Right ventricle myocardium inferior (tissue), 1 donor: ENCODE data around the gene TAOK1. TPM values are rescaled to one million over a fixed set of nuclear protein-coding genes. Genes with fewer than 3 reads are reported as not detected.
A peak's percentile ranks its signal among the peaks of the same experiment; 100 is the strongest.

ENCODE experiments used
- ATAC-seq: fragments of 200-7000 bp; cut with Tn5 transposase; one replicate; pipeline ENCODE4 v1.9.1; 2020; ENCODE audit warnings: mild to moderate bottlenecking, moderate library complexity
- DNase-seq: peaks from one replicate; pipeline ENCODE4 v3.0.0; 2021; ENCODE audit errors: missing footprints
- intact Hi-C: fragments of 100-400 bp; cut with DNase I; formaldehyde crosslinking; loops from one replicate; pipeline ENCODE4 v1.11.0; 2022
- total RNA-seq: library from RNA; stranded (reverse); fragmentation: NEBNext Ultra II Directional; extraction: Animal tissue kit (Norgen Biotek cat#: 25700); gene quantifications from one replicate; pipeline ENCODE4 v1.2.1, GENCODE V29; 2021
- donor health status: DM: no; HTN: yes; CAD: no; lungs with severe emphysema.

TAOK1 gene
- total RNA-seq, 1 donor from 2014 or later: 45.1 TPM

DNA sequence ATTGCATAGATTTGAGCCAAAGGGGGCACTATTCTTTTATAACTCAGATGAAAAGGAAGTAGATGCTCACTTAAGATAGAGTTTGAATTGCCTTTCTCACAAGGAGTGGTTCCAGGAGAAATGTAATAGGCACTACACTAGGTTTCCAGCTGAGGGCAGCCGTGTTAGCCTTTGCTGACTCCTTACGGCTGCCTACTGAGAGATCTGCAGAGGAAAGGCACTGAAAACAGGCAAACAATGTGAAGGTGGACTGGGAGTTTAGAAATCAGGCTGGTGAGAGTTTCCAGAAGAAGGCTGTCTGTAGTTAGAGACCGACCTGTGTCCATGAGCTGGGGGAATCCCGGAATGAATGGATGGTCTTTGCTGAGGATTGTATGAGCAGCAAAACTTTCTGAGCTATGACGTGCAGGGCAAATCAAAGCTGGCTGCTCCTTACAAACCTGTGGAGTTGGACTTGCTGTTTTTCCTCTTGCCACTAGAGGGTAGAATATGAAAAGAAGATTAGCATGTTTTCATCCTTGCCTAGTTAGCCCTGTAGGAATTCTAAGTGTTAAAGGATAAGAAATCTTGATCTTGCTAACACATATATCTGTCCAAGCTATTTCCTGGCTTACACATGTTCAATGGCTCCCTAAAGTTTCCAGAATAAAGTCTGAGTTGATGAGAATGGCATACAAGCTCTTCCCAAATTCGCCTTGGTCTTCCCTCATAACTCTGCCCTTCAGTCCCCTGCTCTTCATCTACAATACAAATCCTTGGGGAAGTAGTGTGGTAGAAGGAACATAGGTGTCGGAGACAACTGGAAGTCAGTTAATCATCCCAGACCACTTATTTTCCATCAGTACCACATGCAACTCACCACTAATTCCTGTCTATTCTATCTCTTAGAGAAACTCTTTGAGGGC is 20.1 kb upstream of the TAOK1 start:
- intact Hi-C loops: loop anchor here (2.0 to 10.0 kb wide), 3 partner anchors 75 to 225 kb away; partner anchors contain the start of gene NUFIP2
- ATAC-seq (peak; percentile 92), DNase-seq (no peak)

- DNase-seq: no peak
- intact Hi-C loops: no loop called here
- ATAC-seq: peak; percentile 83
Measured at GRCh38 chr17:29376667-29377270, 13.4 kb upstream of the TAOK1 start.

GRCh38 chr17:29378500-29378899 is 11.7 kb upstream of the TAOK1 start:
- ATAC-seq (no peak), DNase-seq (no peak)
- intact Hi-C loops: no loop called here

GRCh38 chr17:29379084-29379991 is 10.8 kb upstream of the TAOK1 start:
- DNase-seq (no peak), ATAC-seq (no peak)
- intact Hi-C loops: no loop called here

DNA sequence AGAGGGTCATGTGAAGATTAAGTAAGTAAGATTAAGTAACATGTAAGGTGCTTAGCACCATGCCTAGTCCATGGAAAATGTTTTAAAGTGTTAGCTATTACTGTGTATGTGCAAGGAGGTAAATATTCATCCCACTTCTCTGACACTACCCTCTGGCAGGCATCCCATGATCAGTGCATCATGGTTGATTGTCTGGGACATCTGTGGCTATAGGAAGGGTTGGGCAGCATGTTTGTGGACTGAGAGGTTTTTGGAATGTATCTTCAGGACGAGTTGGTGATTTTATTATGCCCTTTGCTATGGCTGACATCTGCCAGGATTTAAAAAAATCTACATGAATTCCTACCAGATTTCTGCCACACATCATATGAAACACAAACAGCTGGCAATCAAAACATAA is 6.5 kb upstream of the TAOK1 start:
- intact Hi-C loops: no loop called here
- DNase-seq (no peak), ATAC-seq (no peak)

DNA sequence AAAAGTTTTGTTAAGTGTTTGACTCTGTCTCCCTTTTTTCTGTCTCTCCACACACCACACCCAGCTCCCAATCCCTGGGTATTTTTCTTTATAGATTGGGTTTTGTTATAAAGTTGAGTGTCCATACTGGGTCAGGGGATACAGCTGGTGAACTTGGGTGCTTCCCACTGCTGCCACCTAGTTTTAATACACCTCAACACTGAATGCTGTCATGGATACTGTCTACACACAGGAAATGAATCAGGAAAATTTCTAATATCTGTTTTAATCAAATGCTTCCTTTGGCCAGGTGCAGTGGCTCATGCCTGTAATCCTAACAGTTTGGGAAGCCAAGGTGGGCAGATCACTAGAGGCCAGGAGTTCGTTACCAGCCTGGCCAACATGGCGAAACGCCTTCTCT is 5.3 kb upstream of the TAOK1 start:
- ATAC-seq (no peak), DNase-seq (no peak)
- intact Hi-C loops: no loop called here

DNA sequence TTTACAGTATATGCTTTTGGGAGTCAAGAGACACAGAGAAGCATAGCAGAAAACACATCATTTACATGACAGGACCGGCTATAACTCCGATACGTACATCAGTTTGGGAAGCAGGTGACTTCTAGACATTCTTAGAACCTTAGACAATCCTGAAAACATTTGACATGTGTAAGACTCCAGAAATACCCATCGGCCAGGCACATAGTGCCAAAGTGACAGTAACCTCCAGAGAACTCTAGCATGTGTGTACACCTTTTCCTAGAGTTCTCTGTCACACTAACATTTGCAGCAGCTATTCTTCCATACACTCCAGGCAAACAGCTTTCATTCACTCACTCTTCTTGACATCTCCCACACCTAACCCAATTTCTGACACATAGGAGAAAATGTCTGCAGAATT is 3.4 kb upstream of the TAOK1 start:
- ATAC-seq: no peak
- DNase-seq: no peak
- intact Hi-C loops: no loop called here

GRCh38 chr17:29388937-29389336 is 1.2 kb upstream of the TAOK1 start:
- intact Hi-C loops: no loop called here
- no peak for ATAC-seq
- DNase-seq: no peak

DNA sequence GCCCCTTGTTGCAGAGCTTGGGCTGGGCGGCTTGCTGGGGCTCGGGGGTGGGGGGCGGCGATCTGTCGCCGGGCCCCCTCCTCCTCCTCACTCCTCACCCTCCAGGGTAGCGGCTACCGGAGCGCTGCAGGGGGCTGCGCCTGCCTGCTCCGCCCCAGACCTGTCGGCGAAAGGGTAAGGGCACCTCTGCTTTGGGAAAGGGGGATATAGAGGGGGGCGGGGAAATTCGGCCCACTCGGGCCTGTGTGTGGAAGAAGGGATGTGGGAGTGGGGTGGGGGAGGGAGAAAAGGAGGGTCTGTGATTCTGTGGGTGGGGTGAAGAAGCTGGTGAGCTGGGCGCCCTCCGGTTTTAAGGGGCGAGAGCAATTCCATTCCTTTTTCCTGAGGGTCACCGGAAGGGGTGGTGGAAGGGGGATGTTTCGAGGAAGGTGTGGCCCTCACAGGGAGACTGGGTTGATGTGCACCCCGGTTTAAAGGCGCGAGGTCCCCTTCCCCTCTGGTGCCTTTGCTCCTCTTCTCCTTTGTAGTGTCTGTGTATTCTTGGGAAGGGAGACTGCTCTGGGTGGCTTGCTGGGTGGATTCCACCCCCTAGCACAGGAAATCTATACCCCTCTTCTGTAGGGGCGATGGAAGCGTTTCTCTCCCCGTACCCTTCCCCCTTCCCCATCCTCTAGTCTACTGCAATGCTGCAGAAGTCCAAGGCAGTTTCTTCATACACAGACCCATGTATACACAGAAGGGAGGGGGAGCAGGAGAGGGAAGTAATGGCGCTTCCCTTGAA is 878 bp downstream of the TAOK1 start:
- DNase-seq: no peak
- intact Hi-C loops: loop anchor here (5.0 kb wide), 1 partner anchor 71 kb away; no protein-coding TSS in a partner anchor

DNA sequence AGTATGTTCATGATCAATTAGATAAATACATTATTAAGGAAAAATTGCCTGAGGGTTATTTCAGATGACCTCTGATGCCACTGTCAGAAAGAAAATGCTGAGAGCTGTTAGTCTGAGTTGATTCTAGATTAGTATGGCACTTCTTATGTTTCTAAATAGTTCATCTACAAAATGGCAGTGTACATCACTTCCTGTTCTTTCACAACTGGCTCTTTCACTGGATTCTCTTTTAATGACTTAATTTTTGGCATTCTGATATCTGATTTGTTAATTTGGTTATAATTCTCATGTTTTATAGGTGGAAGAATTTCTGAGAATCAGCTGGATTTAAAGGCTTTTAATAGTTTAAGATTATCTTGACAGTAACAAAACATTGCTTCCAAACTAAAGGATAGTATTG is 3.3 kb downstream of the TAOK1 start:
- DNase-seq (no peak), ATAC-seq (no peak)
- intact Hi-C loops: loop anchor here (5.0 kb wide), 1 partner anchor 69 kb away; no protein-coding TSS in a partner anchor

More for the DNA sequence above, 878 bp downstream of the TAOK1 start:
- peak; percentile 14 for ATAC-seq

DNA sequence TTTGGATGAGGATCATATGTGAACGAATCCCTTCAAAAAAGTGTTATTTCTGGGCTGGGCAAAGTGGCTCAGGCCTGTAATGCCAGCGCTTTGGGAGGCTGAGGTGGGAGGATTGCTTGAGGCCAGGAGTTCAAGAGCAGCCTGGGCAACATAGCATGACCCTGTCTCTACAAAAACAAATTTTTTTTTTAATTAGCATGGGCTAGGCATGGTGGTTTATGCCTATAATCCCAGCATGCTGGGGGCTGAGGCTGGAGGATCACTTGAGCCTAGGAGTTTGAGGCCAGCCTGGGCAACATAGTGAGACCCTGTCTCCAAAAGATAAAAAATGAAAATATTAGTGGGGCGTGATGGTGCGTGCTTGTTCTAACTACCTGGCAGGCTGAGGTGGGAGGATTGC is 4.6 kb downstream of the TAOK1 start:
- intact Hi-C loops: loop anchor here (5.0 kb wide), 1 partner anchor 68 kb away; no protein-coding TSS in a partner anchor
- ATAC-seq: no peak
- DNase-seq: no peak

GRCh38 chr17:29396066-29396465 is 5.9 kb downstream of the TAOK1 start:
- DNase-seq (no peak), ATAC-seq (no peak)
- intact Hi-C loops: no loop called here

DNA sequence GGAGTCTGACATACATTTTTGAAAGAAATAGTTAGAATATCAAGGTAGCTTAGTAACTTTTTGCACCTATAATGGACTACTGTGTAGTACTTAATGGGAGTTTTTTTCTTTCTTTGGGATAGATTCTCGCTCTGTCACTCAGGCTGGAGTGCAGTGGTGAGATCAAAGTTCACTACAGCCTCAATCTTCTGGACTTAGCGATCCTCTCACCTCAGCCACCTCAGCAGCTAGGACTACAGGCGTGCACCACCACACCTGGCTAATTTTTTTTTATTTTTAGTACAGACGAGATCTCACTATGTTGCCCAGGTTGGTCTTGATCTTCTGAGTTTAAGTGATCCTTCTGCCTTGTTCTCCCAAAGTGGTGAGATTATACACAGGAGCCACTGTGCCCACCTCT is 9.5 kb downstream of the TAOK1 start:
- ATAC-seq (no peak), DNase-seq (no peak)
- intact Hi-C loops: no loop called here

GRCh38 chr17:29400818-29401217 is 10.7 kb downstream of the TAOK1 start:
- DNase-seq (no peak), ATAC-seq (no peak)
- intact Hi-C loops: no loop called here

GRCh38 chr17:29401258-29401657 is 11.1 kb downstream of the TAOK1 start:
- intact Hi-C loops: no loop called here
- DNase-seq: no peak
- no peak for ATAC-seq

DNA sequence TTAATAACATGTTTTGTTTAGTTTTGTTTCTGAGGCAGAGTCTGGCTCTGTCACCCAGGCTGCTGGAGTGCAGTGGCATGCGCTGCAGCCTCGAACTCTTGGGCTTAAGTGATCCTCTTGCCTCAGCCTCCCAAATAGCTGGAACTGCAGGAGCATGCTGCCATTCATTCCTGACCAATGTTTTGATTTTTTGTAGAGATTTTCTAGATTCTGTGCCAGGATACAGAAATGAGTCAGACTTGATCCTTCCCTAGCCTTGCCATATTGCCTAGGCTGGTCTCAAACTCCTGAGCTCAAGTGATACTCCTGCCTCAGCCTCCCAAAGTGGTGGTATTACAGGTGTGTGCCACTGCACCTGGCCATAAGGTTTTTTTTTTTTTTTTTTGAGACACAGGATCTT is 17.7 kb downstream of the TAOK1 start:
- no peak for ATAC-seq
- intact Hi-C loops: no loop called here
- no peak for DNase-seq

DNA sequence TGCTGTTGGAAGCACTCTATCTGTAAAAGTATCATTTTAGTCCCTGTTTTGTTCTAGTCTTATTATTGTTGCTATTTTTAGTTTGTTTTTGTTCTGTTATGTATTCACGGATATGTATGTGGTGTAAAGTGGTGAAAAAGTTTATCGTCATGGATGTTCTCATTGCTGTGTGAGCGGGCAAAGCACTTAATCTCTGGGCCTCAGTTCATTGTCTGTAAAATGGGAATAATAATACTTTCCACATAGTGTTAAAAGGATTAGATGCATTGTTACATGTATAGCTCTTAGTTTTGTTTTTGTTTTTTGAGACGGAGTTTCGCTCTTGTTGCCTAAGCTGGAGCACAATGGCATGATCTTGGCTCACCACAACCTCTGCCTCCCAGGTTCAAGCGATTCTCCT is 19.8 kb downstream of the TAOK1 start:
- no peak for ATAC-seq
- no peak for DNase-seq
- intact Hi-C loops: no loop called here

DNA sequence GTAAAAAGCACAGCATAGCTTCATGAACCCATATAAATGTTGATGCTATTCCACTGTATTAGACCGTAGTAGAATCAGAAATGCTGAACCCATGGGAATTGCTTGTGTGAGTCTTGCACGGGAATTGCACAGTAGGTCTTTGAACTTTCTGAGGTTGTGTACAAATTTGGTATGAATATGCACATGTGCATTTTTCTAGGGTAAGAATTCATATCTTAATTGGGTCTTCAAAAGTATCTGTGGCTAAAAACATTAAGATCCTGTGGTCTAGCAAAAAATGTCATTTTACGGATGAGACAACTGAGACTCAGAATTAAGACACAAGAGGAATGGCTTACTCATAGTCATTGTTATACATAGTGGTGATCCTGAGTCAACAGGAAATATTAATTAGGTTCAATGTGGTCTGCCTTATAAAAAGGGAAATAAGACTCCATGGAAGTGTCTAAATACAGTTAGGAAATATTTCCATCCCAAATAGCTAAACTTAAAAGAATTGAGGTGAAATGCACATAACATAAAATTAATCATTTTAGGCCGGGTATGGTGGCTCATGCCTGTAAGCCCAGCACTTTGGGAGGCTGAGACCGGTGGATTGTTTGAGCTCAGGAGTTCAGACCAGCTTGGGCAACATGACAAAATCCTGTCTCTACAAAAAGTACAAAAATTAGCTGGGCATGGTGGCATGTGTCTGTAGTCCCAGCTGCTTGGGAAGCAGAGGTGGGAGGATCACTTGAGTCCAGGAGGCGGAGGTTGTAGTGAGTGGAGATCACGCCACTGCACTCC is 22.8 kb downstream of the TAOK1 start:
- DNase-seq: no peak
- no peak for ATAC-seq
- intact Hi-C loops: no loop called here
